H1 (cell line): ENCODE results near the gene ACVRL1. TPM values are rescaled to one million over a fixed set of nuclear protein-coding genes. Genes with fewer than 3 reads are reported as not detected.

ENCODE experiments used
- CTCF ChIA-PET: fragments of 300-600 bp; sonication (Branson Sonifier 250); formaldehyde crosslinking; loops from one replicate; lab custom pipeline; 2021; ENCODE audit not compliant: partially characterized antibody; lab: Charles Lee
- POLR2A ChIA-PET: fragments of 300-600 bp; sonication (Branson Sonifier 250); formaldehyde crosslinking; loops from one replicate; lab custom pipeline; 2021; ENCODE audit warnings: inconsistent platforms; ENCODE audit not compliant: partially characterized antibody; lab: Charles Lee
- DNase-seq, 2 experiments: peaks; one replicate each; pipeline versions ENCODE4 v3.0.0 to v3.0.0-alpha.2; 2010 to 2022; ENCODE audit warnings: low spot score in 2 of 2, low read depth in 1 of 2, mixed read lengths in 1 of 2
- FAIRE-seq: peaks from 2 replicates; lab custom pipeline; 2011; peaks lifted over from hg19 to GRCh38; lab: Jason Lieb, UNC
- H2AFZ ChIP-seq: 2 replicates; pipeline ENCODE4 v1.8.1; 2012; ENCODE audit warnings: low read length, inconsistent platforms
- H2AK5ac ChIP-seq: 2 replicates; pipeline ENCODE4 v1.6.1; 2013; ENCODE audit warnings: low read depth, low read length
- H2BK120ac ChIP-seq: replicated peaks from 2 replicates; pipeline ENCODE3; 2013; ENCODE audit warnings: low read depth, low read length, inconsistent platforms
- H2BK12ac ChIP-seq: 2 replicates; pipeline ENCODE4 v1.6.1; 2013; ENCODE audit warnings: low read depth, low read length
- H2BK15ac ChIP-seq: 2 replicates; pipeline ENCODE4 v1.6.1; 2013; ENCODE audit warnings: low read length
- H2BK20ac ChIP-seq: 2 replicates; pipeline ENCODE4 v1.6.1; 2013; ENCODE audit warnings: low read length
- H2BK5ac ChIP-seq: 2 replicates; pipeline ENCODE4 v1.6.1; 2013; ENCODE audit warnings: low read depth, low read length
- H3K14ac ChIP-seq: 2 replicates; pipeline ENCODE4 v1.6.1; 2013; ENCODE audit warnings: inconsistent platforms; ENCODE audit not compliant: insufficient read length
- H3K18ac ChIP-seq: 2 replicates; pipeline ENCODE4 v1.6.1; 2013; ENCODE audit warnings: low read length; ENCODE audit errors: extremely low read depth
- H3K23ac ChIP-seq: 2 replicates; pipeline ENCODE4 v1.6.1; 2013; ENCODE audit warnings: inconsistent platforms; ENCODE audit not compliant: insufficient read length
- H3K23me2 ChIP-seq: 2 replicates; pipeline ENCODE4 v1.6.1; 2013; ENCODE audit warnings: low read depth, low read length
- H3K27ac ChIP-seq: 2 replicates; pipeline ENCODE4 v1.6.1; 2011; ENCODE audit warnings: low read depth, low read length, inconsistent platforms
- H3K27me3 ChIP-seq, 4 experiments: replicated peaks in 1 of 4; 1 replicate in 1 of 4; 2 replicates in 3 of 4; pipeline versions ENCODE4 v1.6.1 to v1.8.1; 2011 to 2013; ENCODE audit warnings: low read length in 3 of 4, mild to moderate bottlenecking in 3 of 4, inconsistent platforms in 2 of 4, mixed read lengths in 2 of 4, moderate library complexity in 1 of 4; ENCODE audit not compliant: control insufficient read depth in 3 of 4, insufficient read depth in 3 of 4; ENCODE audit errors: extremely low read depth in 1 of 4
- H3K36me3 ChIP-seq, 4 experiments: 2 replicates each; pipeline versions ENCODE4 v1.6.1 to v1.8.1; 2011 to 2013; ENCODE audit warnings: mild to moderate bottlenecking in 4 of 4, low read length in 3 of 4, moderate library complexity in 2 of 4, control low read depth in 1 of 4, inconsistent platforms in 1 of 4; ENCODE audit not compliant: insufficient read depth in 4 of 4, control insufficient read depth in 2 of 4
- H3K4ac ChIP-seq: replicated peaks from 2 replicates; pipeline ENCODE3; 2013; ENCODE audit warnings: low read length, low read depth, mixed read lengths, inconsistent platforms; ENCODE audit not compliant: insufficient read length
- H3K4me1 ChIP-seq, 4 experiments: replicated peaks in 1 of 4; 1 replicate in 1 of 4; 2 replicates in 3 of 4; pipeline versions ENCODE4 v1.6.1 to v1.8.1; 2011 to 2013; ENCODE audit warnings: low read length in 3 of 4, inconsistent platforms in 2 of 4, mixed read lengths in 1 of 4; ENCODE audit not compliant: insufficient read depth in 4 of 4, control insufficient read depth in 3 of 4
- H3K4me2 ChIP-seq, 2 experiments: 2 replicates each; pipeline versions ENCODE4 v1.6.1 to v1.8.1; 2011 to 2013; ENCODE audit warnings: low read depth in 2 of 2, low read length in 2 of 2, control low read depth in 1 of 2, inconsistent platforms in 1 of 2, mild to moderate bottlenecking in 1 of 2; ENCODE audit not compliant: insufficient read depth in 1 of 2
- H3K4me3 ChIP-seq, 4 experiments: fragments of 200-600, 300-600 bp in 1 of 4; sonication (generic), shearing (Covaris generic), sonication (Bioruptor Twin) in 1 of 4; 2 replicates each; pipeline versions ENCODE4 v1.5.1 to v1.8.1; 2011 to 2016; ENCODE audit warnings: low read length in 4 of 4, low read depth in 3 of 4, control low read depth in 2 of 4, inconsistent platforms in 2 of 4, mild to moderate bottlenecking in 2 of 4, mixed read lengths in 1 of 4, moderate library complexity in 1 of 4; ENCODE audit not compliant: insufficient read depth in 2 of 4; ENCODE audit errors: extremely low read depth in 1 of 4
- H3K56ac ChIP-seq: replicated peaks from 2 replicates; pipeline ENCODE3; 2013; ENCODE audit warnings: low read depth, mild to moderate bottlenecking, mixed read lengths, low read length, inconsistent platforms; ENCODE audit not compliant: insufficient read length
- H3K79me1 ChIP-seq: 2 replicates; pipeline ENCODE4 v1.6.1; 2013; ENCODE audit warnings: low read depth, low read length, control low read depth
- H3K79me2 ChIP-seq, 2 experiments: 2 replicates each; pipeline versions ENCODE4 v1.6.1 to v1.8.1; 2012 to 2013; ENCODE audit warnings: low read length in 2 of 2, mild to moderate bottlenecking in 2 of 2, inconsistent platforms in 1 of 2; ENCODE audit not compliant: insufficient read depth in 2 of 2, control insufficient read depth in 1 of 2
- H3K9ac ChIP-seq, 4 experiments: replicated peaks in 1 of 4; 1 replicate in 1 of 4; 2 replicates in 3 of 4; pipeline versions ENCODE4 v1.6.1 to v1.8.1; 2011 to 2013; ENCODE audit warnings: low read depth in 3 of 4, low read length in 3 of 4, control low read depth in 2 of 4, mild to moderate bottlenecking in 2 of 4, moderate library complexity in 2 of 4, inconsistent platforms in 1 of 4; ENCODE audit errors: extremely low read depth in 1 of 4
- H3K9me3 ChIP-seq, 2 experiments: 2 replicates each; pipeline versions ENCODE4 v1.6.1 to v1.8.1; 2012 to 2013; ENCODE audit warnings: mild to moderate bottlenecking in 2 of 2, moderate library complexity in 2 of 2, control low read depth in 1 of 2, inconsistent platforms in 1 of 2, low read depth in 1 of 2, low read length in 1 of 2, mixed read lengths in 1 of 2; ENCODE audit not compliant: insufficient read depth in 2 of 2
- H4K20me1 ChIP-seq, 2 experiments: replicated peaks in 1 of 2; 2 replicates each; pipeline versions ENCODE3 to v1.8.1; 2011 to 2013; ENCODE audit warnings: inconsistent platforms in 2 of 2, low read length in 2 of 2, mild to moderate bottlenecking in 1 of 2; ENCODE audit not compliant: insufficient read depth in 2 of 2, control insufficient read depth in 1 of 2
- H4K5ac ChIP-seq: 2 replicates; pipeline ENCODE4 v1.6.1; 2013; ENCODE audit warnings: low read length, low read depth, mixed read lengths, inconsistent platforms; ENCODE audit not compliant: insufficient read length
- H4K8ac ChIP-seq: 2 replicates; pipeline ENCODE4 v1.8.0; 2013; ENCODE audit warnings: mild to moderate bottlenecking, moderate library complexity, low read length, inconsistent platforms; ENCODE audit not compliant: insufficient read depth; ENCODE audit errors: extremely low read depth
- H4K91ac ChIP-seq: replicated peaks from 2 replicates; pipeline ENCODE3; 2013; ENCODE audit warnings: low read length, mixed read lengths, inconsistent platforms; ENCODE audit not compliant: insufficient read length
- ATF2 ChIP-seq: IDR thresholded peaks from 2 replicates; pipeline ENCODE4 v1.6.1; 2012; ENCODE audit warnings: low read length, inconsistent platforms
- WGBS, 2 experiments: shearing (Covaris generic) in 1 of 2; methylation state at CpG; one replicate each; pipeline versions ENCODE4 v1.1.6 to v1.1.7; 2013 to 2015; ENCODE audit warnings: low lambda C conversion rate in 2 of 2, mixed read lengths in 2 of 2, inconsistent platforms in 1 of 2, low coverage in 1 of 2, missing lambda C conversion rate in 1 of 2; ENCODE audit not compliant: insufficient replicate concordance in 2 of 2, insufficient coverage in 1 of 2, insufficient read length in 1 of 2; ENCODE audit errors: extremely low coverage in 1 of 2, missing lambda C conversion rate in 1 of 2; 5-methylcytosine and 5-hydroxymethylcytosine counted together
- polyA plus RNA-seq, 7 experiments: library from polyadenylated mRNA; depleted of rRNA in 3 of 7; stranded (reverse) in 5 of 7; unstranded in 2 of 7; fragments of >200 nt in 5 of 7; fragments of 200-250 nt in 2 of 7; gene quantifications; 1 replicate in 5 of 7; 2 replicates in 1 of 7; 4 replicates in 1 of 7; pipeline versions ENCODE4 v1.2.1 to v1.2.3, GENCODE V29; 2011 to 2013; ENCODE audit warnings: missing spikeins in 2 of 7, mixed read lengths in 2 of 7
- total RNA-seq: library from RNA; stranded (reverse); fragmentation: NEBNext Ultra II Directional; extraction: Animal tissue kit (Norgen Biotek cat#: 25700); gene quantifications from 2 replicates; pipeline ENCODE4 v1.2.1, GENCODE V29; 2021

Gene ACVRL1
- total and polyA plus RNA-seq, 2 of the 8 experiments (the other 6 are each of a cell fraction or from before 2014, with no cell fraction given): 0.09 to 0.35 TPM

GRCh38 chr12:51874486-51874885 lies 32.8 kb upstream of the ACVRL1 start:
- Histone ChIP-seq H2AFZ (no peak overlapping the region), H3K4me2 (no peak overlapping the region), H3K27me3 (peaks cover 0 to 8% (median 3%) of the 10 kb centered on the region in 4 experiments; a peak in 4 of 7 replicates), H2BK5ac (no peak overlapping the region), H3K23me2 (peaks cover 3% of the 10 kb centered on the region; the same call in 1 of the 2 replicates), H3K14ac (no peak overlapping the region), H3K4ac (no peak overlapping the region), H4K8ac (no peak overlapping the region), H3K9ac (no peak overlapping the region), H2AK5ac (no peak overlapping the region), H3K56ac (no peak overlapping the region), H2BK15ac (no peak overlapping the region), H2BK12ac (0 out of 2 replicates have a peak overlapping the region, but pooled peaks have one; percentile 0), H3K36me3 (no peaks in the 10 kb centered on the region), H3K23ac (no peak overlapping the region), H3K4me1 (peaks cover 4 to 22% (median 12%) of the 10 kb centered on the region in 4 experiments), H2BK20ac (no peak overlapping the region), H2BK120ac (no peak overlapping the region), H3K9me3 (no peaks in the 10 kb centered on the region), H4K5ac (no peak overlapping the region), H3K79me1 (no peaks in the 10 kb centered on the region), H3K79me2 (no peaks in the 10 kb centered on the region), H3K4me3 (no peak overlapping the region), H3K27ac (no peak overlapping the region), H4K91ac (no peak overlapping the region), H3K18ac (no peak overlapping the region), H4K20me1 (peaks cover 0 to 1% of the 10 kb centered on the region in 2 experiments)
- POLR2A ChIA-PET: interaction anchor here (1.7 to 2.3 kb wide), 3 partner anchors 10 to 18 kb away, joined by 3 to 9 read pairs (median 7); no protein-coding TSS in a partner anchor
- CTCF ChIA-PET: interaction anchor here (0.7 to 10.6 kb wide), 31 partner anchors 8 to 453 kb away, joined by 3 to 139 read pairs (median 8); partner anchors contain the start of gene ANKRD33
- 89% methylated on average over 4 of the region's 4 CpGs; no CpG with 5 or more reads in 1 of the 2 experiments for WGBS, 2 experiments
- DNase-seq (no peak), FAIRE-seq (no peak)
- TF ChIP-seq ATF2: no peak
